IMR-90 (cell line): ENCODE measurements around the gene TNFRSF21. TPM values are rescaled to one million over a fixed set of nuclear protein-coding genes. Genes with fewer than 3 reads are reported as not detected.

Experiments
- ATAC-seq: fragments of 200-7000 bp; cut with Tn5 transposase; 2 replicates; pipeline ENCODE4 v1.9.1; 2020; ENCODE audit warnings: low read depth, mild to moderate bottlenecking, moderate library complexity
- BruUV-seq: library from RNA; stranded (reverse); fragments of 400-500 nt; replicated peaks from 2 replicates; lab custom pipeline; 2021; lab: Mats Ljungman, UMichigan
- CTCF ChIA-PET: fragments of 300-600 bp; formaldehyde crosslinking; extraction: SDS; loops from one replicate; lab custom pipeline; 2021; ENCODE audit warnings: antibody characterized with exemption; lab: Yijun Ruan, JAX
- POLR2A ChIA-PET: fragments of 300-600 bp; sonication (Branson Sonifier 250); formaldehyde crosslinking; loops from one replicate; lab custom pipeline; 2022; ENCODE audit warnings: antibody characterized with exemption; ENCODE audit not compliant: unreplicated experiment; lab: Charles Lee
- DNase-seq: peaks from one replicate; pipeline ENCODE4 v3.0.0; 2013
- H2AFZ ChIP-seq: replicated peaks from 2 replicates; pipeline ENCODE3; 2013; ENCODE audit warnings: low read length, mild to moderate bottlenecking; ENCODE audit not compliant: poor library complexity
- H2AK5ac ChIP-seq: 2 replicates; pipeline ENCODE4 v1.6.1; 2013; ENCODE audit warnings: low read depth, low read length, inconsistent platforms
- H2AK9ac ChIP-seq: replicated peaks from 2 replicates; pipeline ENCODE3; 2013; ENCODE audit warnings: mild to moderate bottlenecking, low read depth, low read length, moderate library complexity; ENCODE audit not compliant: poor library complexity
- H2BK120ac ChIP-seq: 2 replicates; pipeline ENCODE4 v1.6.1; 2013; ENCODE audit warnings: low read depth, low read length, inconsistent platforms
- H2BK15ac ChIP-seq: 3 replicates; pipeline ENCODE4 v1.6.1; 2013; ENCODE audit warnings: low read depth, low read length, inconsistent platforms
- H2BK20ac ChIP-seq: 2 replicates; pipeline ENCODE4 v1.6.1; 2013; ENCODE audit warnings: low read depth, mild to moderate bottlenecking, inconsistent platforms, low read length, moderate library complexity
- H2BK5ac ChIP-seq: 2 replicates; pipeline ENCODE4 v1.6.1; 2013; ENCODE audit warnings: mild to moderate bottlenecking, low read depth, low read length, inconsistent platforms; ENCODE audit not compliant: poor library complexity, severe bottlenecking
- H3K14ac ChIP-seq: replicated peaks from 2 replicates; pipeline ENCODE4 v1.6.1; 2013; ENCODE audit warnings: low read depth, low read length, inconsistent platforms
- H3K18ac ChIP-seq: 2 replicates; pipeline ENCODE4 v1.6.1; 2013; ENCODE audit warnings: low read depth, low read length, control low read depth
- H3K23ac ChIP-seq: 2 replicates; pipeline ENCODE4 v1.6.1; 2013; ENCODE audit warnings: low read depth, low read length, inconsistent platforms
- H3K27ac ChIP-seq: 2 replicates; pipeline ENCODE4 v1.5.1; 2013; ENCODE audit warnings: mild to moderate bottlenecking, control low read depth, low read length; ENCODE audit not compliant: insufficient read depth
- H3K27me3 ChIP-seq: 2 replicates; pipeline ENCODE4 v1.6.1; 2013; ENCODE audit warnings: low read length; ENCODE audit not compliant: control insufficient read depth, insufficient read depth
- H3K36me3 ChIP-seq: 2 replicates; pipeline ENCODE4 v1.6.1; 2013; ENCODE audit warnings: low read length, mixed read lengths; ENCODE audit not compliant: control insufficient read depth, insufficient read depth
- H3K4ac ChIP-seq: 2 replicates; pipeline ENCODE4 v1.6.1; 2013; ENCODE audit warnings: low read depth, low read length, inconsistent platforms
- H3K4me1 ChIP-seq: 2 replicates; pipeline ENCODE4 v1.6.1; 2013; ENCODE audit warnings: low read length, mixed read lengths; ENCODE audit not compliant: control insufficient read depth, insufficient read depth
- H3K4me2 ChIP-seq: 2 replicates; pipeline ENCODE4 v1.6.1; 2013; ENCODE audit warnings: low read depth, mild to moderate bottlenecking, control low read depth, low read length, moderate library complexity
- H3K4me3 ChIP-seq: 2 replicates; pipeline ENCODE4 v1.5.1; 2013; ENCODE audit warnings: low read depth, mild to moderate bottlenecking, control low read depth, low read length, moderate library complexity; ENCODE audit not compliant: insufficient read depth
- H3K56ac ChIP-seq: 2 replicates; pipeline ENCODE4 v1.6.1; 2013; ENCODE audit warnings: low read length, inconsistent platforms; ENCODE audit not compliant: insufficient read depth; ENCODE audit errors: extremely low read depth
- H3K79me1 ChIP-seq, 2 experiments: 2 replicates each; pipeline ENCODE4 v1.6.1; 2013; ENCODE audit warnings: low read length in 2 of 2, inconsistent platforms in 1 of 2, low read depth in 1 of 2
- H3K9ac ChIP-seq: 2 replicates; pipeline ENCODE4 v1.6.1; 2013; ENCODE audit warnings: low read depth, low read length, control low read depth
- H3K9me1 ChIP-seq: 2 replicates; pipeline ENCODE4 v1.6.1; 2013; ENCODE audit warnings: low read length, inconsistent platforms; ENCODE audit not compliant: insufficient read depth
- H3K9me3 ChIP-seq: 2 replicates; pipeline ENCODE4 v1.6.1; 2013; ENCODE audit warnings: low read length; ENCODE audit not compliant: control insufficient read depth, insufficient read depth
- H4K20me1 ChIP-seq: 2 replicates; pipeline ENCODE4 v1.6.1; 2013; ENCODE audit warnings: low read length, inconsistent platforms; ENCODE audit not compliant: insufficient read depth
- H4K5ac ChIP-seq: 2 replicates; pipeline ENCODE4 v1.6.1; 2013; ENCODE audit warnings: mild to moderate bottlenecking, low read depth, low read length, control low read depth
- H4K8ac ChIP-seq, 2 experiments: 2 replicates each; pipeline ENCODE4 v1.6.1; 2013; ENCODE audit warnings: low read depth in 2 of 2, low read length in 2 of 2, control low read depth in 1 of 2, inconsistent platforms in 1 of 2
- H4K91ac ChIP-seq: 2 replicates; pipeline ENCODE4 v1.6.1; 2013; ENCODE audit warnings: low read depth, low read length, inconsistent platforms; ENCODE audit not compliant: insufficient read depth
- BHLHE40 ChIP-seq: fragments of 150-350 bp; IDR thresholded peaks from 2 replicates; pipeline ENCODE4 v1.6.1; 2016; ENCODE audit warnings: mild to moderate bottlenecking, low read depth, low read length
- CEBPB ChIP-seq: IDR thresholded peaks from 2 replicates; pipeline ENCODE4 v1.6.1; 2012; ENCODE audit warnings: low read depth, low read length, improper control_type of control experiment
- NFE2L2 ChIP-seq: fragments of 150-350 bp; IDR thresholded peaks from 2 replicates; pipeline ENCODE4 v1.6.1; 2016; ENCODE audit warnings: low read depth, mild to moderate bottlenecking, low read length
- POLR2A ChIP-seq: IDR thresholded peaks from 2 replicates; pipeline ENCODE4 v1.6.1; 2012; ENCODE audit warnings: mild to moderate bottlenecking, low read depth, low read length
- USF2 ChIP-seq: fragments of 150-350 bp; IDR thresholded peaks from 2 replicates; pipeline ENCODE4 v1.6.1; 2017; ENCODE audit warnings: mild to moderate bottlenecking, antibody characterized with exemption, low read length, low read depth
- WGBS, 2 experiments: methylation state at CpG; one replicate each; pipeline versions ENCODE4 v1.1.5 to v1.1.7; 2013; ENCODE audit warnings: missing lambda C conversion rate in 2 of 2; ENCODE audit not compliant: insufficient read length in 1 of 2; ENCODE audit errors: extremely low coverage in 2 of 2; 5-methylcytosine and 5-hydroxymethylcytosine counted together
- dilution Hi-C: fragments of 300-500 bp; cut with HindIII; formaldehyde crosslinking; loops from one replicate; pipeline ENCODE4 v1.14.3; 2018; ENCODE audit warnings: low sequenced_read_pairs; ENCODE audit not compliant: unreplicated experiment
- in situ Hi-C: fragments of 300-500 bp; cut with MboI; formaldehyde crosslinking; loops from 3 replicates; pipeline ENCODE4 v1.14.3; 2019; ENCODE audit warnings: low sequenced_read_pairs, inconsistent platforms, mixed read lengths
- intact Hi-C: fragments of 100-400 bp; cut with micrococcal nuclease; formaldehyde crosslinking; loops from 2 replicates; pipeline ENCODE4 v1.10.0; 2022
- polyA plus RNA-seq, 3 experiments: library from polyadenylated mRNA; depleted of rRNA; stranded (reverse); fragments of >200 nt; gene quantifications; 2 replicates each; pipeline ENCODE4 v1.2.3, GENCODE V29; 2012; ENCODE audit warnings: low replicate concordance in 1 of 3
- total RNA-seq: library from RNA; depleted of rRNA; stranded (reverse); fragments of >200 nt; gene quantifications from 2 replicates; pipeline ENCODE4 v1.2.3, GENCODE V29; 2012
- TF ChIP-seq, protein P1 (sequence below): conservative IDR thresholded peaks from 2 replicates; pipeline ENCODE4 v1.5.1; 2012; ENCODE audit warnings: mild to moderate bottlenecking, low read depth, low read length, improper control_type of control experiment

The TNFRSF21 gene
- total and polyA plus RNA-seq, 2 of the 4 experiments (the other 2 are of a cell fraction): 2.9 to 6.9 TPM

- no peak overlapping the region for H3K4me2 ChIP-seq
- no CpG with 5 or more reads among the region's 2 CpGs for WGBS, 2 experiments
These were observed 62.4 kb downstream of the TNFRSF21 start for GRCh38 chr6:47247227-47247797.

More at GRCh38 chr6:47247227-47247797, 62.4 kb downstream of the TNFRSF21 start:
- H2BK5ac ChIP-seq: no peak overlapping the region
- no peaks in the 10 kb centered on the region for H3K9me3 ChIP-seq
- H2AK9ac ChIP-seq: no peak overlapping the region
- no peak overlapping the region; the same call in 1 of the 2 replicates for H3K14ac ChIP-seq
- no peak overlapping the region for H3K23ac ChIP-seq
- no peak overlapping the region for H3K18ac ChIP-seq
- TF ChIP-seq NFE2L2 (no peak), BHLHE40 (no peak), POLR2A (no peak), USF2 (no peak), CEBPB (no peak)
- TF ChIP-seq, protein P1, sequence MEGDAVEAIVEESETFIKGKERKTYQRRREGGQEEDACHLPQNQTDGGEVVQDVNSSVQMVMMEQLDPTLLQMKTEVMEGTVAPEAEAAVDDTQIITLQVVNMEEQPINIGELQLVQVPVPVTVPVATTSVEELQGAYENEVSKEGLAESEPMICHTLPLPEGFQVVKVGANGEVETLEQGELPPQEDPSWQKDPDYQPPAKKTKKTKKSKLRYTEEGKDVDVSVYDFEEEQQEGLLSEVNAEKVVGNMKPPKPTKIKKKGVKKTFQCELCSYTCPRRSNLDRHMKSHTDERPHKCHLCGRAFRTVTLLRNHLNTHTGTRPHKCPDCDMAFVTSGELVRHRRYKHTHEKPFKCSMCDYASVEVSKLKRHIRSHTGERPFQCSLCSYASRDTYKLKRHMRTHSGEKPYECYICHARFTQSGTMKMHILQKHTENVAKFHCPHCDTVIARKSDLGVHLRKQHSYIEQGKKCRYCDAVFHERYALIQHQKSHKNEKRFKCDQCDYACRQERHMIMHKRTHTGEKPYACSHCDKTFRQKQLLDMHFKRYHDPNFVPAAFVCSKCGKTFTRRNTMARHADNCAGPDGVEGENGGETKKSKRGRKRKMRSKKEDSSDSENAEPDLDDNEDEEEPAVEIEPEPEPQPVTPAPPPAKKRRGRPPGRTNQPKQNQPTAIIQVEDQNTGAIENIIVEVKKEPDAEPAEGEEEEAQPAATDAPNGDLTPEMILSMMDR: no peak
- ATAC-seq (peak; percentile 62), DNase-seq (no peak)
- no peak overlapping the region for H2AK5ac ChIP-seq
- no peaks in the 10 kb centered on the region; the same call in 1 of the 2 replicates for H3K4me1 ChIP-seq
- no peak overlapping the region for H3K4ac ChIP-seq
- no peaks in the 10 kb centered on the region for H3K27me3 ChIP-seq
- no peak overlapping the region for H3K27ac ChIP-seq
- no peaks in the 10 kb centered on the region for H3K79me1 ChIP-seq
- H2AFZ ChIP-seq: no peak overlapping the region
- no peak overlapping the region for H2BK20ac ChIP-seq
- H4K8ac ChIP-seq: no peak overlapping the region
- H3K36me3 ChIP-seq: no peaks in the 10 kb centered on the region
- H3K4me3 ChIP-seq: no peak overlapping the region
- no peaks in the 10 kb centered on the region for H3K9me1 ChIP-seq
- in situ Hi-C loops (no loop called here), intact Hi-C loops (loop anchor here (5.0 kb wide), 2 partner anchors 95 to 150 kb away; no protein-coding TSS in a partner anchor), dilution Hi-C loops (no loop called here)
- ChIA-PET POLR2A (no interaction called here), CTCF (interaction anchor here (1.0 kb wide), 1 partner anchor 9 kb away, joined by 6 read pairs; no protein-coding TSS in a partner anchor)
- no peak overlapping the region for H3K9ac ChIP-seq
- no peaks in the 10 kb centered on the region for H4K20me1 ChIP-seq
- H4K5ac ChIP-seq: no peak overlapping the region
- no peak overlapping the region for H4K91ac ChIP-seq
- no TSS peak for BruUV-seq
- H2BK120ac ChIP-seq: no peak overlapping the region
- H3K56ac ChIP-seq: no peak overlapping the region
- no peak overlapping the region for H2BK15ac ChIP-seq
